Measurements from ENCODE around the gene SLC30A2. TPM values are rescaled to one million over a fixed set of nuclear protein-coding genes. Genes with fewer than 3 reads are reported as not detected.

Gene SLC30A2
- polyA plus RNA-seq, 3 donors: 5.4 to 9.1 (median 5.5) TPM

GRCh38 chr1:26044414-26044813, 1.5 kb downstream of the SLC30A2 start:
- DNase-seq: no peak

DNA sequence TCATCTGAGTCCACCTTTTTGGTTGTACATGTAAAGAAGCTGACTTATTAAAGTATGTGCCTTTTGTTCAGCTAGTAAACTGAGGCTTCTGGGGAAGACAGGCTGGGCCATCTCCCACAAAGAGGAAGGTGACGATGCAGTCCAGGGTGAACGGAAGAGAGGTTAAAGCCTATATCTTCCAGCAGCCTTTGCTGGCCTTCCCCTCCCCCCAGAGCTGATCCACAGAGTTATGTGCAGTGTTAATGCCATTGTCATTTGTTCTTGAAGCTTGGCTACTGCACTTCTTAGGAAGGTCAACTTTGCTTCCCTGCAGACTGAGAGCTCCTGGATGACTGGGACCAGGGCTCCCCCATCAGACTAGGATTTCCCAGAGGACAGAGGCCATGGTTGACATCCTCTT, 2.2 kb downstream of the SLC30A2 start:
- DNase-seq: no peak

GRCh38 chr1:26041978-26042377, 3.9 kb downstream of the SLC30A2 start:
- no peak for DNase-seq

DNA sequence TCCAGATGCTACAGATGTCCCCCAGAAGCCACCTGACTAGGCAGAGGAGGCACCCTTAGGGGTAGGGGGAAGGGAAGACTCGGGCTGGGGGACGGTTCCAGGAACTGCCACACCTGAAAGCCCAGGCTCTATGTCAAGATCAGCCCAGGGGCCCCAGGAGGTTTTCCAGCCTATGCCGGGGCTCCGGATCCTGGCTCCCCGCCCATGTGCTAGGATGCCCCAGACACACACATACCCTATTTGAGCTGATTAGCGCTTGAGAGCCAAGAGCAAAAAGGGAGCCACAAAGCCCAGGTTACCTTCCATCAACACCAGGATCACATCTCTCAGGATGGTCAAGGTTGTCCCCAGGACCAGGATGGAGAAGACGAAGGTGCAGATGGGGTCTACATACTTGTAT, 4.5 kb downstream of the SLC30A2 start:
- no peak for DNase-seq

- DNase-seq: no peak
These were observed 7.0 kb downstream of the SLC30A2 start for GRCh38 chr1:26038904-26039303.

DNA sequence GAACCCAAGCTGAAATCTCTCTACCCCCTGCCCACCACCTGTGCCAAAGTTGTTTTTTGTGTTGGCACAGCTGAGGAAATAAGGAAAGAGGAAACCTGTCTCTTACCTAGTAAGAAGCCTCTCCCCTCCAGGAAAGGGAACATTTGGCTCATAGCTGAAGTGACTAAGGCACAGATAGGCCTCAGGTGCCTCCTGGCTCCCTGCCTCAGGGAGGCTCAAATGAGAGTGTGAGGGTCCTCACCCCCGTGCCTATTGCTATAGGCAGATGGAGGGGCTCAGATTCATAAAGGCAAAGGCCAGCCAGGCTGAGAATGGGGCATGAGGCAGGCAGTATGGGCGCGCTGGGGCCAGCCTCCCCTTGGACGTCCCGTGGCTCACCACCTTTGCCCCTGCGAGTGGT, 7.4 kb downstream of the SLC30A2 start:
- DNase-seq: no peak

DNA sequence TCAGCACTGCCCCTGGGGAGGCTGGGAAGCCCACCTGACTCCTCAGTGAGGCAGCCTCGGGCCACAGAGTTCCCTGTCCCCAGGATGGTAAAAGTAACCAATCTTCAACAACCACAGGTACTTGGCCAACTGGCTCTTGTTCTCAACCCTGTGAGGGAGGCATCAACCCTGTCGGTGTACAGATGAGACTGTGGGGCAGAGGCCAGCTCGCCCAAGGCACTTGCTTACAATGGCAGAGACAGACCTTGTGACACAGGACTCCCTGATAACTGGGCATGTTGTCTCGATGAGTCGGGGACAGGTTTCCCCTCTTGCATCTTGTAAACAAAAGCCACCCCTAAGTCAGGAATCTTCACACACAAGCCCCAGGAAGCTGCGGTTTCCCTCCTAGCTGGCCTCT, 8.0 kb downstream of the SLC30A2 start:
- no peak for DNase-seq

DNA sequence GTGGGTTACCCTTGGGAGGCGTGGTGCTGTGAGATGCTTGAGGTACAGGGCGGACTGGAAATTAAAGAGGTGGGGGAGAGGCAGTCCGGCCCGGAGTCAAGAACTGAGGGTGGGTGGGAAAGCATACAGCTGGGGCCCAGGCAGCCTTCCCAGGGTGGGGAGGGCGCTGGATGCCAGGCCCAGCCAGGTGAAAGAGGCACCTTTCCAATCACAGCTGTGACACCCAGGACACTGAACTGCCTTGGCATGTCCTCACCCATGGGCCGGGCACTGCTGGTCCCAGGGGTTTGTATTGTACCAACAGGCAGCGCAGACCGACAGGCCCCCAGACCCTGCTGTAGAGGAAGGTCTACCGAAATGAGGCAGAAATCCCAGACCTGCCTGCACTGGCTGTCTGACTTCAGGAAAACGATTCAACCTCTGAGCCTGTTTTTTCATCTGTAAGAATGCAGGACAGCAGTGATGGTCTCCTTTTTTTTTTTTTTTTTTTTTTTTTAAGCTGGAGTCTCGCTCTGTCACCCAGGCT, 9.1 kb downstream of the SLC30A2 start:
- no peak for DNase-seq

GRCh38 chr1:26035959-26036755, 9.8 kb downstream of the SLC30A2 start:
- peak; percentile 76 for DNase-seq

GRCh38 chr1:26035203-26035958, 10.5 kb downstream of the SLC30A2 start:
- peak; percentile 89 for DNase-seq

DNA sequence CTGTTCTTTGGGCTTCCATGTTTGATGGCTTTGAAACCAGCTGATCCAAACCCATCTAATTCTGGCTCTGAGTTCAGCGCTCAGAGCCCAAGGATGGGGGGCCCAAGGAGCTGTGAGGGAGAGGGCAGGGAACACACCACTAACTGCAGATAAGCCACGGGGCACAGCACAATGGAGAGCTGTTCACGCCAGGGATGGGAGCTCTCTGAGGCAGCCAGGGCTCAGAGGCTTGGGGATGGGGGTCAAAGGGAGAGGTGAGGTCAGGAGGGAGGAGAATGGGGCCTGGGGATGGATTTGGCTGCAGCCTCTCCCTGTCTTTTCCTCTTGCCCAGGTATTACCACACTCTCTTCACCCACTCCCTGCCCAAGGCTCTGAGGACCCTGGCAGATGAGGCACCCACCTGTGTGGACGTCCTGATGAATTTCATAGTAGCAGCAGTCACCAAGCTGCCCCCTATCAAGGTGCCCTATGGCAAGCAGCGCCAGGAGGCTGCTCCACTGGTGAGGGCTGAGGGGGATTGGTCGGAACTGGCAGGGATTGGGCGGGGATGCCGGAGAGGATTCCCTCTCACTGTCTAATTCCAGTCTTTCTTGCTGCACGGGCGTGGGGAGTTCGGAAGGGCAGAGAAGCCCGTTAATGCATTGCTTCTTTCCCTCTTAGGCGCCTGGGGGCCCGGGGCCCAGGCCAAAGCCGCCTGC, 11.3 kb downstream of the SLC30A2 start:
- DNase-seq: no peak

GRCh38 chr1:26032656-26033357, 13.1 kb downstream of the SLC30A2 start:
- no peak for DNase-seq

DNA sequence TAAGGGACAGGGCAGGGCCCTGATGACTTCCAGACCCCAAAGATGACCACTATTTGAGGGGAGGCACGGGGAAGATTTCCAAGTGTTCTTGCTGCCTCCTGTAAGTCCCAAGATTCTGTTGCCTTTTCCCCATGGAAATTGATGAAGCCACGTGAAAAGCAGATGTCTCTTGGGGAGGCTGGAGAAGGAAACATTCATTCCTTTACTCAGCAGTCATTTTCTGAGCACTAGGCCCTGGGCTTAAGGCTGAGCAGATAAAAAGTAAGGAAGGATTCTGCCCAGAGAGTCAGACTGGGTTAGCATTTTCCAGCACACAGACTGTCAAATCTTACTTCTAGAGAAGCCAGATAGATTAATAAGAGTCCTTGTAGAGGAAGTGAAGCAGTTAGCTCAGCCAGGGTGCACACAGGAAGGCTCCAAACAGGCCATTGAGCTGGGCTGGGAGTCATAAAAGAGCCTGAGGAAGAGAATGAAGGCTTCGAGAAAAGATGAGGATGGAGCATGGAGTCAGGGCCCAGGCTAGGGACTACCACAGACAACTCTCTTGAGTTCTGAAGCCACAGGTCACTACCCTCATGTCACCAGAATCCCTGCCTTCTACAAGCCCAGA, 14.2 kb downstream of the SLC30A2 start:
- DNase-seq: no peak

DNA sequence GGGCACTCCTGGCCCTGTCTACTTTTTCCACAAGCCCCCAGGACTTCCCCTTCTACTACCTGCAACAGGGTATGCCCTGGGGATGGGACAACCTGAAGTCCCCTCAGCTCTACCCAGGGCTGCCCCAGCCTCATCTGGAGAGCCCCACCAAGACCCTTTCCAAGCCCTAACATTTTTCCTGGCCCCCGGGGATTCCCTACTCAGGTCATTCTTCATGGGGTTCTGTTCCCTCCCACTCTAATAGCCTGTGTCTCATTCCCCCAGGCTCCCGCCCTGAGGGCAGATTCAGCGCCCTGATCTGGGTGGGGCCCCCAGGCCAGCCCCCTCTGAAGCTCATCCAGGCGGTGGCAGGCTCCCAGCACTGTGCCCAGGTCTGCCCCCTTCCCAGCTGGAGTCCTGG, 14.7 kb downstream of the SLC30A2 start:
- no peak for DNase-seq

GRCh38 chr1:26029864-26030481, 15.9 kb downstream of the SLC30A2 start:
- no peak for DNase-seq

DNA sequence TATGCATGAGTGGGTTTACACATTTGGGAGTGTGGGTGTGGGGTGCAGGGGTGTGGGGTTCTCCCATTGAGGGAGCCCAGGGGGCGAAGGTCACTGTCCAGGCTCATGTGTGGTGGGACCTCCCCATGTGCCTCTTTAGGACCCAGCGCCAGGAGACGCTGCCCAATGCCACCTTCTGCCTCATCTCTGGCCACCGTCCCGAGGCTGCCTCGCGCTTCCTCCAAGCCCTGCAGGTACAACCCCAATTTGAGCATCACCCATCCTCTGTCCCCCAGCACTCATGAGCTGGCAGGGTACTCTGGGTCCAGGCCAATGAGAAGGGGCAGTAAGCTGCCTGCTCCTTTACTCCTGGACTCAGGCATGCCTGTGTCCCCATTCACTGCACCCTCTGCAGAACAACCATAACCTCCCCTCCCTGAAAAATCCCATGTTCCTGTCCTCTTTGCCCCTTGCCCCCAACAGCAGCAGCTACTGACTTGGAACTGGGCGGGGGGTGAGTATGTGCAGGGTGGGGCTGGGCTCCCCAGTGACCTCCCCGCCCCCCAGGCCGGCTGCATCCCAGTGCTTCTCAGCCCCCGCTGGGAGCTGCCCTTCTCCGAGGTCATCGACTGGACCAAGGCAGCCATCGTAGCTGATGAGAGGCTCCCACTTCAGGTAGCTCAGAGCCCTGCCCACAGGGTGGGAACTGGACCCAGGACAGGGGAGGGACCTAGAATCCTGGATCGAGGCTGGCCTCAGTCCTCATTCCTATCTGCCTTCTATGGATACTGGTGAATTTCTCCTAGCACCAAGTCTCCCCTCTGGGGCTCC, 16.7 kb downstream of the SLC30A2 start:
- no peak for DNase-seq

DNA sequence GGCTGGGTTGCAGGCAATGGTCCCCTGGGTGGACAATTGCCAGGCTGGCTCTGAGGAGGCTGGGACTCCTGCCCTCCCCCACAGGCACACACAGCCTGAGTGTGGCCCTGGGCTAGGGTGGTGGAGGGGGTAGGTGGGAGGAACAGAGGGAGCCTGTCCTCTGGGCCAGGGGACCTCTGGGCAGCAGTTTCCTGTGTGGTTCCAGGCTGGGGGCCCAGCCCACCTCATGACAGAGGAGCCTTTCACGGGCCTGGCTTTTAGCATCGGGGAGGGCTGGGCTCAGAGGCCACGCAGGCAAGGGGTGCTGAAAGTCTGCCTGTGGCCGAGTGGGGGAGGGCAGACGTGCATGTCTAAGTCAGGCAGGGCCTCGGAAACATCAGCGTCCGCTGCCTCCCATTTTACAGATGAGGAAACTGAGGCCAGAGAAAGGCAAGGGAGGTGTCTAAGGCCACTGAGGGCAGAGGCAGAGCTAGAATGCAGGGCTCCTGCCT, 17.4 kb downstream of the SLC30A2 start:
- DNase-seq: no peak

DNA sequence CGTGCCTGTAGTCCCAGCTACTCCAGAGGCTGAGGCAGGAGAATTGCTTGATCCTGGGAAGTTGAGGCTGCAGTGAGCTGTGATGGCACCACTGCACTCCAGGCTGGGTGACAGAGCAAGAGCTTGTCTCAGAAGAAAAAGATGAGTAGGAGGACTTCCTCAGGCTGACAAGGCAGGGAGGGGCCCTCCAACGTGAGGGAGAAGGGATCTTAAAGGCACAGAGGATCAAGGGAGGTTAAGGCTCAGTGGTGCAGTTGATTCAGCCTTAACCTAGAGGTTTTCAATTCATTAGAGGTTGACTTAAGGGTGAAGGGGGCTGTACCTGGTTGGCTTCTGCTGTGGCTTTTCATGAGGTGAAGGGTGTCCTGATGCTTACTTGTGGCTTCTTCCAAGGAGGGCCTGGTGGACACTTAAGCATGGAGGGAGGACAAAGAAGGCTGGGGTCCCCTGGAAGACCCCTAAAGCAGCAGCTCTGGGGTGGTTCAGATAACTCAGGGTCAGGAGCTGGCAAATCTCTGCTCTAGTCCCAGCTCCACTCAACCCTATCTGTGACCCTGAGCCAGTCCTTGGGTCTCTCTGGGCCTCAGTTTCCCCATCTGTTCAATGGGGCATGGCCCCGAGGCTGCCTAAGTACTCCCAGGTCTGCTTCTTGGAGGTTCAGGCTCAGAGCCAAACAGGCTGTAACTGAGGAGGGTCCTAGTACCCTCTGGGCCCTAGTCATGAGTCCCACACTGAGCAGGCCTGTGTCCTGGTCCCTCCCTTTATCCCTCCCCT, 18.0 kb downstream of the SLC30A2 start:
- no peak for DNase-seq

DNA sequence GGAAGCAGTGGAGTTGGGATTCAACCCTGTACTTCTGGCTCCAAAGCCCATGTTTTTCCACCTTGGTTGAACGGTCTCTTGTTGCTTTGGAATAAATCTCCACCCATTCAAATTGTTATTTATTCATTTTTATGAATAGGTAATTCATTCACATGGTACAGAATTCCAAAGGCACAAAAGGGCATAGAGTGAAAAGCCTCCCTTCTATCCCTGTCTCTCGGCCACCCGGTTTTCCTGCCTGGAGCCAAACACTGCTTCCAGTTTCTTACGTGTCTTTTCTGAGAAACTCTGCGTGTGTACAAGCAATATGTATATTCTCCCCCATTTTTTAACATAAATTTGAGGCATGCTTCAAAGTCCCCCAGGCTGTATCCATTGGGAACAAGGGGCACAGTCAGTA, 20.4 kb downstream of the SLC30A2 start:
- no peak for DNase-seq
